H1 (cell line): ENCODE measurements around the gene ADAM30. TPM values are rescaled to one million over a fixed set of nuclear protein-coding genes. Genes with fewer than 3 reads are reported as not detected.

Experiments used
- CTCF ChIA-PET: fragments of 300-600 bp; sonication (Branson Sonifier 250); formaldehyde crosslinking; loops from one replicate; lab custom pipeline; 2021; ENCODE audit not compliant: partially characterized antibody; lab: Charles Lee
- POLR2A ChIA-PET: fragments of 300-600 bp; sonication (Branson Sonifier 250); formaldehyde crosslinking; loops from one replicate; lab custom pipeline; 2021; ENCODE audit warnings: inconsistent platforms; ENCODE audit not compliant: partially characterized antibody; lab: Charles Lee
- DNase-seq, 2 experiments: peaks; one replicate each; pipeline versions ENCODE4 v3.0.0 to v3.0.0-alpha.2; 2010 to 2022; ENCODE audit warnings: low spot score in 2 of 2, low read depth in 1 of 2, mixed read lengths in 1 of 2
- FAIRE-seq: peaks from 2 replicates; lab custom pipeline; 2011; peaks lifted over from hg19 to GRCh38; lab: Jason Lieb, UNC
- H2AFZ ChIP-seq: 2 replicates; pipeline ENCODE4 v1.8.1; 2012; ENCODE audit warnings: low read length, inconsistent platforms
- H2AK5ac ChIP-seq: 2 replicates; pipeline ENCODE4 v1.6.1; 2013; ENCODE audit warnings: low read depth, low read length
- H2BK120ac ChIP-seq: replicated peaks from 2 replicates; pipeline ENCODE3; 2013; ENCODE audit warnings: low read depth, low read length, inconsistent platforms
- H2BK12ac ChIP-seq: 2 replicates; pipeline ENCODE4 v1.6.1; 2013; ENCODE audit warnings: low read depth, low read length
- H2BK15ac ChIP-seq: 2 replicates; pipeline ENCODE4 v1.6.1; 2013; ENCODE audit warnings: low read length
- H2BK20ac ChIP-seq: 2 replicates; pipeline ENCODE4 v1.6.1; 2013; ENCODE audit warnings: low read length
- H2BK5ac ChIP-seq: 2 replicates; pipeline ENCODE4 v1.6.1; 2013; ENCODE audit warnings: low read depth, low read length
- H3K14ac ChIP-seq: 2 replicates; pipeline ENCODE4 v1.6.1; 2013; ENCODE audit warnings: inconsistent platforms; ENCODE audit not compliant: insufficient read length
- H3K18ac ChIP-seq: 2 replicates; pipeline ENCODE4 v1.6.1; 2013; ENCODE audit warnings: low read length; ENCODE audit errors: extremely low read depth
- H3K23ac ChIP-seq: 2 replicates; pipeline ENCODE4 v1.6.1; 2013; ENCODE audit warnings: inconsistent platforms; ENCODE audit not compliant: insufficient read length
- H3K23me2 ChIP-seq: 2 replicates; pipeline ENCODE4 v1.6.1; 2013; ENCODE audit warnings: low read depth, low read length
- H3K27ac ChIP-seq: 2 replicates; pipeline ENCODE4 v1.6.1; 2011; ENCODE audit warnings: low read depth, low read length, inconsistent platforms
- H3K27me3 ChIP-seq, 4 experiments: replicated peaks in 1 of 4; 1 replicate in 1 of 4; 2 replicates in 3 of 4; pipeline versions ENCODE4 v1.6.1 to v1.8.1; 2011 to 2013; ENCODE audit warnings: low read length in 3 of 4, mild to moderate bottlenecking in 3 of 4, inconsistent platforms in 2 of 4, mixed read lengths in 2 of 4, moderate library complexity in 1 of 4; ENCODE audit not compliant: control insufficient read depth in 3 of 4, insufficient read depth in 3 of 4; ENCODE audit errors: extremely low read depth in 1 of 4
- H3K36me3 ChIP-seq, 4 experiments: 2 replicates each; pipeline versions ENCODE4 v1.6.1 to v1.8.1; 2011 to 2013; ENCODE audit warnings: mild to moderate bottlenecking in 4 of 4, low read length in 3 of 4, moderate library complexity in 2 of 4, control low read depth in 1 of 4, inconsistent platforms in 1 of 4; ENCODE audit not compliant: insufficient read depth in 4 of 4, control insufficient read depth in 2 of 4
- H3K4ac ChIP-seq: replicated peaks from 2 replicates; pipeline ENCODE3; 2013; ENCODE audit warnings: low read length, low read depth, mixed read lengths, inconsistent platforms; ENCODE audit not compliant: insufficient read length
- H3K4me1 ChIP-seq, 4 experiments: replicated peaks in 1 of 4; 1 replicate in 1 of 4; 2 replicates in 3 of 4; pipeline versions ENCODE4 v1.6.1 to v1.8.1; 2011 to 2013; ENCODE audit warnings: low read length in 3 of 4, inconsistent platforms in 2 of 4, mixed read lengths in 1 of 4; ENCODE audit not compliant: insufficient read depth in 4 of 4, control insufficient read depth in 3 of 4
- H3K4me2 ChIP-seq, 2 experiments: 2 replicates each; pipeline versions ENCODE4 v1.6.1 to v1.8.1; 2011 to 2013; ENCODE audit warnings: low read depth in 2 of 2, low read length in 2 of 2, control low read depth in 1 of 2, inconsistent platforms in 1 of 2, mild to moderate bottlenecking in 1 of 2; ENCODE audit not compliant: insufficient read depth in 1 of 2
- H3K4me3 ChIP-seq, 4 experiments: fragments of 200-600, 300-600 bp in 1 of 4; sonication (generic), shearing (Covaris generic), sonication (Bioruptor Twin) in 1 of 4; 2 replicates each; pipeline versions ENCODE4 v1.5.1 to v1.8.1; 2011 to 2016; ENCODE audit warnings: low read length in 4 of 4, low read depth in 3 of 4, control low read depth in 2 of 4, inconsistent platforms in 2 of 4, mild to moderate bottlenecking in 2 of 4, mixed read lengths in 1 of 4, moderate library complexity in 1 of 4; ENCODE audit not compliant: insufficient read depth in 2 of 4; ENCODE audit errors: extremely low read depth in 1 of 4
- H3K56ac ChIP-seq: replicated peaks from 2 replicates; pipeline ENCODE3; 2013; ENCODE audit warnings: low read depth, mild to moderate bottlenecking, mixed read lengths, low read length, inconsistent platforms; ENCODE audit not compliant: insufficient read length
- H3K79me1 ChIP-seq: 2 replicates; pipeline ENCODE4 v1.6.1; 2013; ENCODE audit warnings: low read depth, low read length, control low read depth
- H3K79me2 ChIP-seq, 2 experiments: 2 replicates each; pipeline versions ENCODE4 v1.6.1 to v1.8.1; 2012 to 2013; ENCODE audit warnings: low read length in 2 of 2, mild to moderate bottlenecking in 2 of 2, inconsistent platforms in 1 of 2; ENCODE audit not compliant: insufficient read depth in 2 of 2, control insufficient read depth in 1 of 2
- H3K9ac ChIP-seq, 4 experiments: replicated peaks in 1 of 4; 1 replicate in 1 of 4; 2 replicates in 3 of 4; pipeline versions ENCODE4 v1.6.1 to v1.8.1; 2011 to 2013; ENCODE audit warnings: low read depth in 3 of 4, low read length in 3 of 4, control low read depth in 2 of 4, mild to moderate bottlenecking in 2 of 4, moderate library complexity in 2 of 4, inconsistent platforms in 1 of 4; ENCODE audit errors: extremely low read depth in 1 of 4
- H3K9me3 ChIP-seq, 2 experiments: 2 replicates each; pipeline versions ENCODE4 v1.6.1 to v1.8.1; 2012 to 2013; ENCODE audit warnings: mild to moderate bottlenecking in 2 of 2, moderate library complexity in 2 of 2, control low read depth in 1 of 2, inconsistent platforms in 1 of 2, low read depth in 1 of 2, low read length in 1 of 2, mixed read lengths in 1 of 2; ENCODE audit not compliant: insufficient read depth in 2 of 2
- H4K20me1 ChIP-seq, 2 experiments: replicated peaks in 1 of 2; 2 replicates each; pipeline versions ENCODE3 to v1.8.1; 2011 to 2013; ENCODE audit warnings: inconsistent platforms in 2 of 2, low read length in 2 of 2, mild to moderate bottlenecking in 1 of 2; ENCODE audit not compliant: insufficient read depth in 2 of 2, control insufficient read depth in 1 of 2
- H4K5ac ChIP-seq: 2 replicates; pipeline ENCODE4 v1.6.1; 2013; ENCODE audit warnings: low read length, low read depth, mixed read lengths, inconsistent platforms; ENCODE audit not compliant: insufficient read length
- H4K8ac ChIP-seq: 2 replicates; pipeline ENCODE4 v1.8.0; 2013; ENCODE audit warnings: mild to moderate bottlenecking, moderate library complexity, low read length, inconsistent platforms; ENCODE audit not compliant: insufficient read depth; ENCODE audit errors: extremely low read depth
- H4K91ac ChIP-seq: replicated peaks from 2 replicates; pipeline ENCODE3; 2013; ENCODE audit warnings: low read length, mixed read lengths, inconsistent platforms; ENCODE audit not compliant: insufficient read length
- ASH2L ChIP-seq: fragments of 200-600, 300-600 bp; sonication (generic); IDR thresholded peaks from one replicate; pipeline ENCODE4 v1.7.1; 2017; ENCODE audit warnings: low read length
- WGBS, 2 experiments: shearing (Covaris generic) in 1 of 2; methylation state at CpG; one replicate each; pipeline versions ENCODE4 v1.1.6 to v1.1.7; 2013 to 2015; ENCODE audit warnings: low lambda C conversion rate in 2 of 2, mixed read lengths in 2 of 2, inconsistent platforms in 1 of 2, low coverage in 1 of 2, missing lambda C conversion rate in 1 of 2; ENCODE audit not compliant: insufficient replicate concordance in 2 of 2, insufficient coverage in 1 of 2, insufficient read length in 1 of 2; ENCODE audit errors: extremely low coverage in 1 of 2, missing lambda C conversion rate in 1 of 2; 5-methylcytosine and 5-hydroxymethylcytosine counted together
- polyA plus RNA-seq, 7 experiments: library from polyadenylated mRNA; depleted of rRNA in 3 of 7; stranded (reverse) in 5 of 7; unstranded in 2 of 7; fragments of >200 nt in 5 of 7; fragments of 200-250 nt in 2 of 7; gene quantifications; 1 replicate in 5 of 7; 2 replicates in 1 of 7; 4 replicates in 1 of 7; pipeline versions ENCODE4 v1.2.1 to v1.2.3, GENCODE V29; 2011 to 2013; ENCODE audit warnings: missing spikeins in 2 of 7, mixed read lengths in 2 of 7
- total RNA-seq: library from RNA; stranded (reverse); fragmentation: NEBNext Ultra II Directional; extraction: Animal tissue kit (Norgen Biotek cat#: 25700); gene quantifications from 2 replicates; pipeline ENCODE4 v1.2.1, GENCODE V29; 2021
- TF ChIP-seq, protein P1 (sequence below): IDR thresholded peaks from 2 replicates; pipeline ENCODE4 v1.6.1; 2012; ENCODE audit warnings: inconsistent platforms

The ADAM30 gene
- total and polyA plus RNA-seq, 2 of the 8 experiments (the other 6 are each of a cell fraction or from before 2014, with no cell fraction given) = not detected

DNA sequence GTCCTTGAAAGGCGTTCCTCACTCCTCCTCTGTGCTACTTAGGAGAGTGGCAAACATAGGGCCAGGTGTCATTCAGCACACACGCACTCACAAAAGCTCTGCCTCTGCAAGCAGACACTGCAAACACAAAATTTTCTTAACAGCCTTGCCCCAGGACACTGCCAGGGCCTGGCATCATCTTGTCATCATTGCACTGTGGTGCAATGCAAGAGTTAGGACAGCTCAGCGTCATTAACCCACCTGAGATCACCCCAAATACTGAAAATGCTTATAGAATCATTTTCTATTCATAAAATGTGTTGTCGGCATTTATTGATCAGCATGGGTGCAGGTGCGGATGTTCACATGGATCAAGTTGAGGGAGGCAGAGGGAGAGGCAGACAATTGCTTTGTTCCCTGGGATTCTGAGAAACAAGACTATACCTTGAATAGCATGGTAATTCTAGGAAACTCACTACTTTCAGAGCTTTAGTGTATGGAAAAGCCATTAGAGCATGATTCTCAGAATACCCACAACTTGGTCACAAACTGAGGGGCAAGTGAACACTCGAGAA, 3.0 kb downstream of the ADAM30 start:
- no peaks in the 10 kb centered on the region for H3K36me3 ChIP-seq
- no peak for TF ChIP-seq ASH2L
- TF ChIP-seq, protein P1, sequence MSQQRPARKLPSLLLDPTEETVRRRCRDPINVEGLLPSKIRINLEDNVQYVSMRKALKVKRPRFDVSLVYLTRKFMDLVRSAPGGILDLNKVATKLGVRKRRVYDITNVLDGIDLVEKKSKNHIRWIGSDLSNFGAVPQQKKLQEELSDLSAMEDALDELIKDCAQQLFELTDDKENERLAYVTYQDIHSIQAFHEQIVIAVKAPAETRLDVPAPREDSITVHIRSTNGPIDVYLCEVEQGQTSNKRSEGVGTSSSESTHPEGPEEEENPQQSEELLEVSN = no peak
- TF ChIP-seq, all 59 proteins: peak for 0
- Histone ChIP-seq H3K4me1 (no peaks in the 10 kb centered on the region), H3K4ac (no peak overlapping the region), H3K18ac (no peak overlapping the region), H3K79me2 (no peaks in the 10 kb centered on the region), H3K23ac (no peak overlapping the region), H4K8ac (no peak overlapping the region), H3K27ac (no peak overlapping the region), H3K27me3 (peaks cover 0 to 8% (median 7%) of the 10 kb centered on the region in 4 experiments; a peak in 6 of 7 replicates), H3K23me2 (no peaks in the 10 kb centered on the region), H3K56ac (no peak overlapping the region), H4K91ac (no peak overlapping the region), H2BK120ac (no peak overlapping the region), H2BK15ac (no peak overlapping the region), H3K14ac (no peak overlapping the region), H4K5ac (no peak overlapping the region), H4K20me1 (no peaks in the 10 kb centered on the region), H2BK12ac (no peak overlapping the region), H2BK20ac (no peak overlapping the region), H3K9me3 (no peaks in the 10 kb centered on the region), H3K4me3 (no peak overlapping the region), H2AFZ (no peak overlapping the region), H2AK5ac (no peak overlapping the region), H3K79me1 (no peaks in the 10 kb centered on the region), H3K9ac (no peak overlapping the region), H3K4me2 (no peak overlapping the region), H2BK5ac (no peak overlapping the region)
- CTCF ChIA-PET = interaction anchor here (1.1 to 1.5 kb wide), 2 partner anchors 14 to 15 kb away, joined by 3 to 4 read pairs; no protein-coding TSS in a partner anchor
- no peak for FAIRE-seq
- POLR2A ChIA-PET = no interaction called here
- no peak for DNase-seq
- WGBS, 2 experiments = 88% methylated on average over 6 of the region's 6 CpGs; no CpG with 5 or more reads in 1 of the 2 experiments
